Peyer's patch (tissue), 4 donors: Measurements from ENCODE around the gene DNA2.

ENCODE experiments used
- CTCF ChIP-seq, 6 experiments: fragments of 450-650 bp in 4 of 6; fragments of 200-600 bp in 2 of 6; sonication (generic) in 1 of 6; IDR thresholded peaks; one replicate each; pipeline ENCODE4 v1.5.1; 2017 to 2019; ENCODE audit warnings: antibody characterized with exemption in 6 of 6, mild to moderate bottlenecking in 3 of 6, moderate library complexity in 1 of 6
- POLR2A ChIP-seq, 2 donors: fragments of 450-650 bp; IDR thresholded peaks; one replicate each; pipeline ENCODE4 v1.5.1; 2017; ENCODE audit warnings: antibody characterized with exemption in 2 of 2, mild to moderate bottlenecking in 2 of 2, moderate library complexity in 2 of 2

DNA sequence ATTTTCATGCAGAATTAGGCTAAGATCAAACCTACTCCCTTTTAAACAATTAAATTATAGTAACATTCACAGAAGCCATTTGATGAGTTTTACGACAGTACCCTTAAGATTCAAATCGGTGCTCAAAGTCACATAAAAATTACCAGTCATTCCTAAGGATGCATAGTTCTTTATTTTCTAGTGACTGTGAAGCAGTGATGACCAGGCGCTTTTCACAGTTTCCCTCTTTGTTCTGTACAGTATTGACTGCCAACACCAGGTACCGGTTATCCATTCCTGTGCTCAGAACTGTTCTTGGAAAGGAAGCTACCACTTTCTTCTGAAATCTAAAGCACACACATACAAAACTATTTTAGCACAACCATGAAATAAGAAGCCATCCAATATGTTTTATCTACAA, 1.9 kb downstream of the DNA2 start:
- TF ChIP-seq CTCF (IDR thresholded peaks at IDR 0.05) (no peak), POLR2A (IDR thresholded peaks at IDR 0.05) (no peak)
